ENCODE measurements around the gene ZNF154. TPM values are rescaled to one million over a fixed set of nuclear protein-coding genes. Genes with fewer than 3 reads are reported as not detected.
A peak's percentile ranks its signal among the peaks of the same experiment; 100 is the strongest.

Gene ZNF154
- total RNA-seq, 4 donors from 2014 or later, result 1.1 to 2.2 (median 1.8) TPM

GRCh38 chr19:57667228-57667627 is 41.8 kb downstream of the ZNF154 start:
- Histone ChIP-seq H3K27ac (no peak overlapping the region), H3K9me3 (no peaks in the 10 kb centered on the region), H3K4me3 (no peak overlapping the region), H3K4me1 (peaks cover 3 to 14% (median 10%) of the 10 kb centered on the region in 4 donors), H3K27me3 (peaks cover 21% of the 10 kb centered on the region), H3K36me3 (no peaks in the 10 kb centered on the region)
- TF ChIP-seq EP300 (IDR thresholded peaks at IDR 0.05; ENCODE audit: low read depth) (no peak), CTCF (IDR thresholded peaks at IDR 0.05) (no peak), POLR2AphosphoS5 (IDR thresholded peaks at IDR 0.05) (no peak), POLR2A (IDR thresholded peaks at IDR 0.05) (no peak)
- in situ Hi-C loops (cut with MboI; ENCODE audit: low pct_ligation_motif_present in 1 of 4, low pct_unique_long_range_greater_than_20kb in 1 of 4, low sequenced_read_pairs in 3 of 4), result no loop called here
- DNase-seq, result no peak
- intact Hi-C loops (cut with DNase I; ENCODE audit: low total_unique reads), result loop anchor here (1.0 kb wide), 1 partner anchor 24 kb away; no protein-coding TSS in a partner anchor
- 57 to 78% methylated on average over 1 of the region's 1 CpG for WGBS, 2 donors (ENCODE audit: low coverage in 1 of 2)

- no peak for DNase-seq
- intact Hi-C loops (cut with DNase I; ENCODE audit: low total_unique reads) (no loop called here), in situ Hi-C loops (cut with MboI; ENCODE audit: low pct_ligation_motif_present in 1 of 4, low pct_unique_long_range_greater_than_20kb in 1 of 4, low sequenced_read_pairs in 3 of 4) (no loop called here)
- 83 to 92% methylated on average over 6 to 9 of the region's 9 CpGs for WGBS, 2 donors (ENCODE audit: low coverage in 1 of 2)
- Histone ChIP-seq H3K9me3 (no peaks in the 10 kb centered on the region), H3K27ac (no peak overlapping the region), H3K27me3 (peaks cover 26% of the 10 kb centered on the region), H3K36me3 (no peaks in the 10 kb centered on the region), H3K4me1 (peaks cover 3 to 14% (median 10%) of the 10 kb centered on the region in 4 donors), H3K4me3 (no peak overlapping the region)
- no peak for TF ChIP-seq POLR2A (IDR thresholded peaks at IDR 0.05)
- TF ChIP-seq POLR2AphosphoS5 (IDR thresholded peaks at IDR 0.05), result no peak
- TF ChIP-seq CTCF (IDR thresholded peaks at IDR 0.05), result no peak
- TF ChIP-seq EP300 (IDR thresholded peaks at IDR 0.05; ENCODE audit: low read depth), result no peak
Observed at GRCh38 chr19:57665261-57665806, 43.7 kb downstream of the ZNF154 start.

- WGBS, 2 donors (ENCODE audit: low coverage in 1 of 2), result 0 to 4% methylated on average over 16 to 64 of the region's 64 CpGs
- Histone ChIP-seq H3K9me3 (no peaks in the 10 kb centered on the region), H3K36me3 (no peaks in the 10 kb centered on the region), H3K4me1 (peaks cover 3 to 14% (median 10%) of the 10 kb centered on the region in 4 donors), H3K27ac (peak overlapping the region; percentile 2 to 75 (median 69)), H3K4me3 (peak overlapping the region; percentile 21 to 71 (median 46)), H3K27me3 (peaks cover 27% of the 10 kb centered on the region)
- intact Hi-C loops (cut with DNase I; ENCODE audit: low total_unique reads) (no loop called here), in situ Hi-C loops (cut with MboI; ENCODE audit: low pct_ligation_motif_present in 1 of 4, low pct_unique_long_range_greater_than_20kb in 1 of 4, low sequenced_read_pairs in 3 of 4) (no loop called here)
- DNase-seq, result peak; percentile 48
- peak in 1 of 3 donors; percentile 6 for TF ChIP-seq POLR2AphosphoS5 (IDR thresholded peaks at IDR 0.05)
- TF ChIP-seq POLR2A (IDR thresholded peaks at IDR 0.05), result no peak
- TF ChIP-seq EP300 (IDR thresholded peaks at IDR 0.05; ENCODE audit: low read depth), result no peak
- no peak for TF ChIP-seq CTCF (IDR thresholded peaks at IDR 0.05)
Observed at GRCh38 chr19:57664269-57665127, 44.5 kb downstream of the ZNF154 start.

GRCh38 chr19:57656346-57656745 is 52.7 kb downstream of the ZNF154 start:
- Histone ChIP-seq H3K4me1 (no peaks in the 10 kb centered on the region), H3K4me3 (no peak overlapping the region), H3K27ac (no peak overlapping the region), H3K36me3 (no peaks in the 10 kb centered on the region), H3K9me3 (no peaks in the 10 kb centered on the region), H3K27me3 (peaks cover 5% of the 10 kb centered on the region)
- 71 to 83% methylated on average over 1 of the region's 1 CpG for WGBS, 2 donors (ENCODE audit: low coverage in 1 of 2)
- intact Hi-C loops (cut with DNase I; ENCODE audit: low total_unique reads), result no loop called here
- in situ Hi-C loops (cut with MboI; ENCODE audit: low pct_ligation_motif_present in 1 of 4, low pct_unique_long_range_greater_than_20kb in 1 of 4, low sequenced_read_pairs in 3 of 4), result no loop called here
- no peak for DNase-seq
- no peak for TF ChIP-seq CTCF (IDR thresholded peaks at IDR 0.05)
- no peak for TF ChIP-seq POLR2AphosphoS5 (IDR thresholded peaks at IDR 0.05)
- no peak for TF ChIP-seq EP300 (IDR thresholded peaks at IDR 0.05; ENCODE audit: low read depth)
- no peak for TF ChIP-seq POLR2A (IDR thresholded peaks at IDR 0.05)

All from transverse colon (tissue), 4 donors.